OCI-LY3 (cell line): ENCODE results near the gene ESD.

Experiments
- CTCF ChIP-seq: fragments of 200-600, 300-600 bp; sonication (generic); IDR thresholded peaks from 2 replicates; pipeline ENCODE4 v1.5.1; 2014; ENCODE audit warnings: antibody characterized with exemption, low read length, low read depth
- EZH2phosphoT487 ChIP-seq: fragments of 200-600 bp; shearing (Covaris generic); IDR thresholded peaks from 2 replicates; pipeline ENCODE4 v1.6.1; 2018; ENCODE audit warnings: antibody characterized with exemption, mixed run types, low read depth

- TF ChIP-seq CTCF (no peak), EZH2phosphoT487 (no peak)
Observed at GRCh38 chr13:46782066-46782465, 14.9 kb downstream of the ESD start.
